ENCODE measurements around the gene RAPH1.
"Not testable (repeated sequence)": the region's sequence is repeated elsewhere in the genome, so short reads cannot be mapped to it uniquely, and the experiment has no call there.

RAPH1 gene

DNA sequence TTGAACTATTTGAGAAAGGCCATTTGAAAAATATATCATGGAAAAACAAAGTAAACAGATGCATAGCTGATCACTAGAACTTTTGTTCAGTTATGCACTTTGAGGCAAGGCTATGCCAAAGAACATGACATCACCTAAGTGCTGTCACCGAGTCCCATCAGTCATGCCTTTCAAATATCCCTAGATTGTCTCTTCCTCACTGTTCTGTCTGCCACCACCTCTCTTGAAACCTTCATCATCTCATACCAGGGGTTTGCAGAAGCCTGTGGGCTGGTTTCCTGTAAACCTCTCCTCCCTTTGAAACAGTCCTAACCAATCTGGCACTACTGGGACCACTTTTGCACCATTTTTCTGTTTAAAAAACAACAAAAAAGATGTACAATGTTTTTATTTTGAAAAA, 12.3 kb upstream of the RAPH1 start:
- in situ Hi-C loops (cut with MboI; ENCODE audit: low sequenced_read_pairs) = no loop called here

GRCh38 chr2:203544402-203544801, 9.3 kb upstream of the RAPH1 start:
- in situ Hi-C loops (cut with MboI; ENCODE audit: low sequenced_read_pairs) = no loop called here

- in situ Hi-C loops (cut with MboI; ENCODE audit: low sequenced_read_pairs) = no loop called here
Observed at GRCh38 chr2:203543898-203544328, 8.8 kb upstream of the RAPH1 start.

DNA sequence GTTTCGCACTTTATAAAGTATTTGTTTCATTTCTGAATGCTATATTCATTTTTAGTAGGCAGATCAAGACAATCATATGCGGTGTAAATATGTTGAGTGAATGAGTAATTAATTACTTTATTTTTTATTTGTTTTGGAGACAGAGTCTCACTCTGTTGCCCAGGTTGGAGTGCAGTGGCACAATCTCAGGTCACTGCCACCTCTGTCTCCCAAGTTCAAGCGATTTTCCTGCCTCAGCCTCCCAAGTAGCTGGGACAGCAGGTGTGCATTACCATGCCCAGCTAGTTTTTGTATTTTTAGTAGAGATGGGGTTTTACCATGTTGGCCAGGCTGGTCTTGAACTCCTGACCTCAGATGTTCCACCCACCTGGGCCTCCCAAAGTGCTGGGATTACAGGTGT, 5.5 kb upstream of the RAPH1 start:
- in situ Hi-C loops (cut with MboI; ENCODE audit: low sequenced_read_pairs) = not testable (repeated sequence)

DNA sequence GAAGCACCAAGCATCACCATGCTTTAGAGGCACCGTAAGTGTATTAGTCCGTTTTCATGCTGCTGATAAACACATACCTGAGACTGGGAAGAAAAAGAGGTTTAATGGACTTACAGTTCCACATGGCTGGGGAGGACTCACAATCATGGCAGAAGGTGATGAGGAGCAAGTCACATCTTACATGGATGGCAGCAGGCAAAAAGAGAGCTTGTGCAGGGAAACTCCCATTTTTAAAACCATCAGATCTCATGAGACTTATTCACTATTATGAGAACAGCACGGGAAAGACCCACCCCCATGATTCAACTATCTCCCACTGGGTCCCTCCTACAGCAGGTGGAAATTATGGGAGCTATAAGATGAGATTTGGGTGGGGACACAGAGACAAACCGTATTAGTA, 3.1 kb upstream of the RAPH1 start:
- in situ Hi-C loops (cut with MboI; ENCODE audit: low sequenced_read_pairs) = not testable (repeated sequence)

- in situ Hi-C loops (cut with MboI; ENCODE audit: low sequenced_read_pairs) = not testable (repeated sequence)
Observed at GRCh38 chr2:203536586-203536951, 1.5 kb upstream of the RAPH1 start.

GRCh38 chr2:203535784-203536585, 884 bp upstream of the RAPH1 start:
- in situ Hi-C loops (cut with MboI; ENCODE audit: low sequenced_read_pairs) = no loop called here

DNA sequence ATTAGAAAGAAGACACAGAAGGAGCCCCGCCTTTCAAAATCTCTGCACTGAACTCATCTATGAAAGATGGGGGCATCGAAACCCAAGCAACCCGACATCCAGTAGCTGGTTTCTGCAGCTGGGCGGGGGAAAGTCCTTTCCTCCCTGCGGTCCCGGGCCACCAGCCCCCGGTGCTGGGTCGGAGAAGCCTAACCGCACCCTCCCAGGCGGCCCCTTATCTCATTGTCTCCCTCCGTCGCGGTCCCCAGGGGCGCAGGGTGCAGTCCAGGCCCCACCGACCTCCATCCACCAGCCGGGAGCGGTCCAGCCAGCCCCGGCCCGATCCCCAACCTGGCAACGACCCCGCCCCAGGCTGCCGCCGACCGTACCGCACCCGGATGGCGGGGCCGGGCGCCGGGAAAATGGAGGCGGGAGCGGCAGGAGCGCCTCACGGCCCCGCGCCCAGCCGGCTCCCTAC, 452 bp downstream of the RAPH1 start:
- in situ Hi-C loops (cut with MboI; ENCODE audit: low sequenced_read_pairs) = no loop called here

- in situ Hi-C loops (cut with MboI; ENCODE audit: low sequenced_read_pairs) = no loop called here
Observed at GRCh38 chr2:203533676-203534591, 1.2 kb downstream of the RAPH1 start.

- in situ Hi-C loops (cut with MboI; ENCODE audit: low sequenced_read_pairs) = no loop called here
Observed at GRCh38 chr2:203532957-203533658, 2.0 kb downstream of the RAPH1 start.

DNA sequence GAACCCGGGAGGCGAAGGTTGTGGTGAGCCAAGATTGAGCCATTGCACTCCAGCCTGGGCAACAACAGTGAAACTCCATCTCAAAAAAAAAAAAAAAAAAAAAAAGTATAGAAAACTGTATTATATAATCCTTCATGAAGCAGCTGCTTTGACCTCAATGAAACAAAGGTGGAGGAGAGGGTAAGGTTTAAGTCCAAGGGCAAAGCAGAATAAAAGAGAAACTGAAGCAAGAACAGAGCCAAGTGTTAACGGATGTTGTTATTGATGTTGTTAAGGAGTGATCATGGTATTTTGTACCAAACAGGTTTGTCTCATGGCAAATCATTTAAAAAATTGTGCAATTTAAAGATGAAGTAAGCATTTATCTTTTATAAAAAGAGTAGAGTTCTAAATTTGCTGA, 7.4 kb downstream of the RAPH1 start:
- in situ Hi-C loops (cut with MboI; ENCODE audit: low sequenced_read_pairs) = no loop called here

GRCh38 chr2:203513268-203513667, 21.8 kb downstream of the RAPH1 start:
- in situ Hi-C loops (cut with MboI; ENCODE audit: low sequenced_read_pairs) = not testable (repeated sequence)

DNA sequence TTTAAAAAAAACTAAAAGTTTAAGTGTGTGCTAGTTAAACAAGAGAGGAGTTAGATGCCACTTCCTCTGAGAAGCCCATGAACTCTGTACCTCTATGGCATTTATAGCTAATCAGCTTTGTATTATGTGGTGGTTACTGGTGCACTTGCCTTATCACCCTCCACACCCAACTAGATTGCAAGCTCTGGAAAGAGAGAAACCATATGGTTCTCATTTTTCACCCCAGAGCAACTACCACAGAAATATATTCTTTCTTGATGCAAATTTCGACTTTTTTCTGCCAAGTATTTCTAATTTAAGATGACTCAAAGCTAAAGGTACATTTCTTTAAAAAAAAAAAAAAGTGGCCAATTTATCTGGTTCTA, 24.2 kb downstream of the RAPH1 start:
- in situ Hi-C loops (cut with MboI; ENCODE audit: low sequenced_read_pairs) = no loop called here

GRCh38 chr2:203510256-203510940, 24.7 kb downstream of the RAPH1 start:
- in situ Hi-C loops (cut with MboI; ENCODE audit: low sequenced_read_pairs) = no loop called here

GRCh38 chr2:203503460-203503859, 31.6 kb downstream of the RAPH1 start:
- in situ Hi-C loops (cut with MboI; ENCODE audit: low sequenced_read_pairs) = not testable (repeated sequence)

GRCh38 chr2:203501873-203502272, 33.2 kb downstream of the RAPH1 start:
- in situ Hi-C loops (cut with MboI; ENCODE audit: low sequenced_read_pairs) = no loop called here

- in situ Hi-C loops (cut with MboI; ENCODE audit: low sequenced_read_pairs) = no loop called here
Observed at GRCh38 chr2:203500951-203501350, 34.1 kb downstream of the RAPH1 start.

DNA sequence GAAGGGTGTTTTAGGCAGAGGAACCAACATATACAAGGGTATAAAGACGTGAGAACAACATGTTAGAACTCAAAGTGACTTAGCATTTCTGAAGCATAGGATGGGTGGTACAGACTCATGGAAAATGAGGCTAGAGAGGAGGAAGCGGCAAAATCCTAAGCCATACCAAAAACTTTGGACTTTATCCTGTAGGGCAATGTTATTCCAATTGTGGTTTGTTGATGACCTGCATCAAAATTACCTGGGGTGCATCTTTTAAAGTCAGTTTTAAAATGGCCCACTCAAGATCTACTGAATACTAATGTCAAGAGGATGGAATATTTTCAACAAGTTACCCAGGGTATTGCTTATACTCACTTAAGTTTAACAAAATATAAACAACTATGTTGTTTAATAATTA, 34.8 kb downstream of the RAPH1 start:
- in situ Hi-C loops (cut with MboI; ENCODE audit: low sequenced_read_pairs) = no loop called here

DNA sequence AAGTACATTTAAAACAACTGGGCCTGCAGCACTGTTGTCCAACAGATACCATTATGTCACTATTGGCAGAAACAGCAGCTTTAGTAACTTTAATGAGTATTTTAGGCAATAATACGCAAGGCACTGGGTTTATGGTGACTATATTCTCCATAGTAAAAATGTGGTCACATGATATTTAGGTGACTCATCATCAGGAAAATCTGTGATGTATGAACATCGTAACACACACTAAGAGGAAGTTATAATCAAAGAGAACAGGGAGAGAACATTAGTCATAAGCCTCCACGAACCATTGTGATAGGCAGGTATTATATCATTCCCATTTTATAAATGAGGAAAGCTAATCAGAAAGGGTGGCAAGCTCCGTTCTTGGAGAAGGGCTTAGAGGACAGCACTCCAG, 36.9 kb downstream of the RAPH1 start:
- in situ Hi-C loops (cut with MboI; ENCODE audit: low sequenced_read_pairs) = loop anchor here (25.0 kb wide), 3 partner anchors 164 to 414 kb away; no protein-coding TSS in a partner anchor

DNA sequence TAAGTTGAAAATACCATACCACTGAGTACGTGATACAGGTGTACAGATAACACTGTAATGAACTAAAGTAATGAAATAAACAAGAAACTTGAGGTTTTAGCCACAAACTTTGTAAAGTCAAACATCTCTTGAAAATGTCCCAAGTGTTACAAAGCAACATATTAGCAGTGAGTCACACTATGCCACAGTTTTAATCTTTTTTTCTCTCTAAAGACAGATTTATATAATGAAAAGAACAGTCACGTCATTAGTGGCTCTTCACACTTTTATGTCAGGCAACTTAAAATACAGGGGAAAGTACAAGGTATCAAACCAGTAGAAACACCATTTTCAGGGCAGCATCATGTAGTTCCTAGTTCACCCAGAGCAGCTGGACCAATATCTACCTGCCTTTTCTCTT, 42.1 kb downstream of the RAPH1 start:
- in situ Hi-C loops (cut with MboI; ENCODE audit: low sequenced_read_pairs) = loop anchor here (25.0 kb wide), 3 partner anchors 169 to 419 kb away; no protein-coding TSS in a partner anchor
